Kidney tubule cell (primary cell): ENCODE measurements around the gene KCNQ1.

Experiments
- DNase-seq: peaks from one replicate; pipeline ENCODE4 v3.0.0-alpha.2; 2018; ENCODE audit warnings: low spot score

The KCNQ1 gene

GRCh38 chr11:2717561-2718325 is 272.9 kb downstream of the KCNQ1 start:
- no peak for DNase-seq

- DNase-seq = no peak
These were observed 274.1 kb downstream of the KCNQ1 start for GRCh38 chr11:2718817-2719438.

GRCh38 chr11:2719831-2720590 is 275.2 kb downstream of the KCNQ1 start:
- no peak for DNase-seq

GRCh38 chr11:2721210-2721916 is 276.6 kb downstream of the KCNQ1 start:
- no peak for DNase-seq

GRCh38 chr11:2722955-2723354 is 278.1 kb downstream of the KCNQ1 start:
- DNase-seq = no peak

GRCh38 chr11:2724104-2724503 is 279.3 kb downstream of the KCNQ1 start:
- DNase-seq = no peak

- DNase-seq = no peak
These were observed 280.0 kb downstream of the KCNQ1 start for GRCh38 chr11:2724653-2725367.

GRCh38 chr11:2725368-2726300 is 280.8 kb downstream of the KCNQ1 start:
- DNase-seq = peak; percentile 57

- no peak for DNase-seq
These were observed 282.2 kb downstream of the KCNQ1 start for GRCh38 chr11:2726964-2727363.

GRCh38 chr11:2728128-2728662 is 283.4 kb downstream of the KCNQ1 start:
- DNase-seq = no peak

GRCh38 chr11:2728663-2729332 is 284.0 kb downstream of the KCNQ1 start:
- no peak for DNase-seq

GRCh38 chr11:2729841-2730240 is 285.0 kb downstream of the KCNQ1 start:
- no peak for DNase-seq

- no peak for DNase-seq
These were observed 285.7 kb downstream of the KCNQ1 start for GRCh38 chr11:2730272-2731129.

GRCh38 chr11:2731130-2732125 is 286.6 kb downstream of the KCNQ1 start:
- DNase-seq = no peak

GRCh38 chr11:2732261-2732939 is 287.6 kb downstream of the KCNQ1 start:
- no peak for DNase-seq

GRCh38 chr11:2732940-2733628 is 288.3 kb downstream of the KCNQ1 start:
- no peak for DNase-seq
